H1 (cell line): ENCODE results near the gene PRDM15. TPM values are rescaled to one million over a fixed set of nuclear protein-coding genes. Genes with fewer than 3 reads are reported as not detected.

Experiments used
- CTCF ChIA-PET: fragments of 300-600 bp; sonication (Branson Sonifier 250); formaldehyde crosslinking; loops from one replicate; lab custom pipeline; 2021; ENCODE audit not compliant: partially characterized antibody; lab: Charles Lee
- POLR2A ChIA-PET: fragments of 300-600 bp; sonication (Branson Sonifier 250); formaldehyde crosslinking; loops from one replicate; lab custom pipeline; 2021; ENCODE audit warnings: inconsistent platforms; ENCODE audit not compliant: partially characterized antibody; lab: Charles Lee
- DNase-seq, 2 experiments: peaks; one replicate each; pipeline versions ENCODE4 v3.0.0 to v3.0.0-alpha.2; 2010 to 2022; ENCODE audit warnings: low spot score in 2 of 2, low read depth in 1 of 2, mixed read lengths in 1 of 2
- FAIRE-seq: peaks from 2 replicates; lab custom pipeline; 2011; peaks lifted over from hg19 to GRCh38; lab: Jason Lieb, UNC
- H2AFZ ChIP-seq: 2 replicates; pipeline ENCODE4 v1.8.1; 2012; ENCODE audit warnings: low read length, inconsistent platforms
- H2AK5ac ChIP-seq: 2 replicates; pipeline ENCODE4 v1.6.1; 2013; ENCODE audit warnings: low read depth, low read length
- H2BK120ac ChIP-seq: replicated peaks from 2 replicates; pipeline ENCODE3; 2013; ENCODE audit warnings: low read depth, low read length, inconsistent platforms
- H2BK12ac ChIP-seq: 2 replicates; pipeline ENCODE4 v1.6.1; 2013; ENCODE audit warnings: low read depth, low read length
- H2BK15ac ChIP-seq: 2 replicates; pipeline ENCODE4 v1.6.1; 2013; ENCODE audit warnings: low read length
- H2BK20ac ChIP-seq: 2 replicates; pipeline ENCODE4 v1.6.1; 2013; ENCODE audit warnings: low read length
- H2BK5ac ChIP-seq: 2 replicates; pipeline ENCODE4 v1.6.1; 2013; ENCODE audit warnings: low read depth, low read length
- H3K14ac ChIP-seq: 2 replicates; pipeline ENCODE4 v1.6.1; 2013; ENCODE audit warnings: inconsistent platforms; ENCODE audit not compliant: insufficient read length
- H3K18ac ChIP-seq: 2 replicates; pipeline ENCODE4 v1.6.1; 2013; ENCODE audit warnings: low read length; ENCODE audit errors: extremely low read depth
- H3K23ac ChIP-seq: 2 replicates; pipeline ENCODE4 v1.6.1; 2013; ENCODE audit warnings: inconsistent platforms; ENCODE audit not compliant: insufficient read length
- H3K23me2 ChIP-seq: 2 replicates; pipeline ENCODE4 v1.6.1; 2013; ENCODE audit warnings: low read depth, low read length
- H3K27ac ChIP-seq: 2 replicates; pipeline ENCODE4 v1.6.1; 2011; ENCODE audit warnings: low read depth, low read length, inconsistent platforms
- H3K27me3 ChIP-seq, 4 experiments: replicated peaks in 1 of 4; 1 replicate in 1 of 4; 2 replicates in 3 of 4; pipeline versions ENCODE4 v1.6.1 to v1.8.1; 2011 to 2013; ENCODE audit warnings: low read length in 3 of 4, mild to moderate bottlenecking in 3 of 4, inconsistent platforms in 2 of 4, mixed read lengths in 2 of 4, moderate library complexity in 1 of 4; ENCODE audit not compliant: control insufficient read depth in 3 of 4, insufficient read depth in 3 of 4; ENCODE audit errors: extremely low read depth in 1 of 4
- H3K36me3 ChIP-seq, 4 experiments: 2 replicates each; pipeline versions ENCODE4 v1.6.1 to v1.8.1; 2011 to 2013; ENCODE audit warnings: mild to moderate bottlenecking in 4 of 4, low read length in 3 of 4, moderate library complexity in 2 of 4, control low read depth in 1 of 4, inconsistent platforms in 1 of 4; ENCODE audit not compliant: insufficient read depth in 4 of 4, control insufficient read depth in 2 of 4
- H3K4ac ChIP-seq: replicated peaks from 2 replicates; pipeline ENCODE3; 2013; ENCODE audit warnings: low read length, low read depth, mixed read lengths, inconsistent platforms; ENCODE audit not compliant: insufficient read length
- H3K4me1 ChIP-seq, 4 experiments: replicated peaks in 1 of 4; 1 replicate in 1 of 4; 2 replicates in 3 of 4; pipeline versions ENCODE4 v1.6.1 to v1.8.1; 2011 to 2013; ENCODE audit warnings: low read length in 3 of 4, inconsistent platforms in 2 of 4, mixed read lengths in 1 of 4; ENCODE audit not compliant: insufficient read depth in 4 of 4, control insufficient read depth in 3 of 4
- H3K4me2 ChIP-seq, 2 experiments: 2 replicates each; pipeline versions ENCODE4 v1.6.1 to v1.8.1; 2011 to 2013; ENCODE audit warnings: low read depth in 2 of 2, low read length in 2 of 2, control low read depth in 1 of 2, inconsistent platforms in 1 of 2, mild to moderate bottlenecking in 1 of 2; ENCODE audit not compliant: insufficient read depth in 1 of 2
- H3K4me3 ChIP-seq, 4 experiments: fragments of 200-600, 300-600 bp in 1 of 4; sonication (generic), shearing (Covaris generic), sonication (Bioruptor Twin) in 1 of 4; 2 replicates each; pipeline versions ENCODE4 v1.5.1 to v1.8.1; 2011 to 2016; ENCODE audit warnings: low read length in 4 of 4, low read depth in 3 of 4, control low read depth in 2 of 4, inconsistent platforms in 2 of 4, mild to moderate bottlenecking in 2 of 4, mixed read lengths in 1 of 4, moderate library complexity in 1 of 4; ENCODE audit not compliant: insufficient read depth in 2 of 4; ENCODE audit errors: extremely low read depth in 1 of 4
- H3K56ac ChIP-seq: replicated peaks from 2 replicates; pipeline ENCODE3; 2013; ENCODE audit warnings: low read depth, mild to moderate bottlenecking, mixed read lengths, low read length, inconsistent platforms; ENCODE audit not compliant: insufficient read length
- H3K79me1 ChIP-seq: 2 replicates; pipeline ENCODE4 v1.6.1; 2013; ENCODE audit warnings: low read depth, low read length, control low read depth
- H3K79me2 ChIP-seq, 2 experiments: 2 replicates each; pipeline versions ENCODE4 v1.6.1 to v1.8.1; 2012 to 2013; ENCODE audit warnings: low read length in 2 of 2, mild to moderate bottlenecking in 2 of 2, inconsistent platforms in 1 of 2; ENCODE audit not compliant: insufficient read depth in 2 of 2, control insufficient read depth in 1 of 2
- H3K9ac ChIP-seq, 4 experiments: replicated peaks in 1 of 4; 1 replicate in 1 of 4; 2 replicates in 3 of 4; pipeline versions ENCODE4 v1.6.1 to v1.8.1; 2011 to 2013; ENCODE audit warnings: low read depth in 3 of 4, low read length in 3 of 4, control low read depth in 2 of 4, mild to moderate bottlenecking in 2 of 4, moderate library complexity in 2 of 4, inconsistent platforms in 1 of 4; ENCODE audit errors: extremely low read depth in 1 of 4
- H3K9me3 ChIP-seq, 2 experiments: 2 replicates each; pipeline versions ENCODE4 v1.6.1 to v1.8.1; 2012 to 2013; ENCODE audit warnings: mild to moderate bottlenecking in 2 of 2, moderate library complexity in 2 of 2, control low read depth in 1 of 2, inconsistent platforms in 1 of 2, low read depth in 1 of 2, low read length in 1 of 2, mixed read lengths in 1 of 2; ENCODE audit not compliant: insufficient read depth in 2 of 2
- H4K20me1 ChIP-seq, 2 experiments: replicated peaks in 1 of 2; 2 replicates each; pipeline versions ENCODE3 to v1.8.1; 2011 to 2013; ENCODE audit warnings: inconsistent platforms in 2 of 2, low read length in 2 of 2, mild to moderate bottlenecking in 1 of 2; ENCODE audit not compliant: insufficient read depth in 2 of 2, control insufficient read depth in 1 of 2
- H4K5ac ChIP-seq: 2 replicates; pipeline ENCODE4 v1.6.1; 2013; ENCODE audit warnings: low read length, low read depth, mixed read lengths, inconsistent platforms; ENCODE audit not compliant: insufficient read length
- H4K8ac ChIP-seq: 2 replicates; pipeline ENCODE4 v1.8.0; 2013; ENCODE audit warnings: mild to moderate bottlenecking, moderate library complexity, low read length, inconsistent platforms; ENCODE audit not compliant: insufficient read depth; ENCODE audit errors: extremely low read depth
- H4K91ac ChIP-seq: replicated peaks from 2 replicates; pipeline ENCODE3; 2013; ENCODE audit warnings: low read length, mixed read lengths, inconsistent platforms; ENCODE audit not compliant: insufficient read length
- CBX5 ChIP-seq: fragments of 300-800, 300-1000 bp; sonication (generic); IDR thresholded peaks from 2 replicates; pipeline ENCODE4 v1.7.1; 2016; ENCODE audit warnings: antibody characterized with exemption, low read length, low read depth
- HDAC6 ChIP-seq: IDR thresholded peaks from one replicate; pipeline ENCODE4 v1.7.1; 2012; ENCODE audit warnings: low read depth, mild to moderate bottlenecking, inconsistent platforms, low read length, moderate library complexity
- KDM5A ChIP-seq: fragments of 200-600 bp; IDR thresholded peaks from 2 replicates; pipeline ENCODE4 v1.7.1; 2012; ENCODE audit warnings: mild to moderate bottlenecking, low read length, inconsistent platforms, mixed read lengths
- MAFK ChIP-seq: IDR thresholded peaks from 2 replicates; pipeline ENCODE4 v1.6.1; 2012; ENCODE audit warnings: low read depth, mild to moderate bottlenecking, improper control_type of control experiment, low read length
- PHF8 ChIP-seq: fragments of 200-600 bp; sonication (generic); conservative IDR thresholded peaks from 2 replicates; pipeline ENCODE4 v1.7.1; 2012; ENCODE audit warnings: low read depth, mild to moderate bottlenecking, inconsistent platforms, low read length, moderate library complexity
- POLR2A ChIP-seq, 2 experiments: IDR thresholded peaks; 1 replicate in 1 of 2; 2 replicates in 1 of 2; pipeline ENCODE4 v1.6.1; 2011; ENCODE audit warnings: low read depth in 2 of 2, low read length in 2 of 2, mild to moderate bottlenecking in 2 of 2; ENCODE audit errors: control extremely low read depth in 1 of 2
- SAP30 ChIP-seq: fragments of 300-600 bp; sonication (generic); IDR thresholded peaks from 2 replicates; pipeline ENCODE4 v1.7.1; 2012; ENCODE audit warnings: low read length, moderate library complexity, mild to moderate bottlenecking, inconsistent platforms; ENCODE audit not compliant: insufficient read depth, insufficient replicate concordance
- SRF ChIP-seq: IDR thresholded peaks from 2 replicates; pipeline ENCODE4 v1.6.1; 2011; ENCODE audit warnings: mild to moderate bottlenecking, low read depth, low read length, moderate library complexity
- TAF7 ChIP-seq: optimal IDR thresholded peaks from 2 replicates; pipeline ENCODE3; 2011; ENCODE audit warnings: low read depth, mild to moderate bottlenecking, inconsistent platforms, low read length, moderate library complexity, borderline replicate concordance
- WGBS, 2 experiments: shearing (Covaris generic) in 1 of 2; methylation state at CpG; one replicate each; pipeline versions ENCODE4 v1.1.6 to v1.1.7; 2013 to 2015; ENCODE audit warnings: low lambda C conversion rate in 2 of 2, mixed read lengths in 2 of 2, inconsistent platforms in 1 of 2, low coverage in 1 of 2, missing lambda C conversion rate in 1 of 2; ENCODE audit not compliant: insufficient replicate concordance in 2 of 2, insufficient coverage in 1 of 2, insufficient read length in 1 of 2; ENCODE audit errors: extremely low coverage in 1 of 2, missing lambda C conversion rate in 1 of 2; 5-methylcytosine and 5-hydroxymethylcytosine counted together
- polyA plus RNA-seq, 7 experiments: library from polyadenylated mRNA; depleted of rRNA in 3 of 7; stranded (reverse) in 5 of 7; unstranded in 2 of 7; fragments of >200 nt in 5 of 7; fragments of 200-250 nt in 2 of 7; gene quantifications; 1 replicate in 5 of 7; 2 replicates in 1 of 7; 4 replicates in 1 of 7; pipeline versions ENCODE4 v1.2.1 to v1.2.3, GENCODE V29; 2011 to 2013; ENCODE audit warnings: missing spikeins in 2 of 7, mixed read lengths in 2 of 7
- total RNA-seq: library from RNA; stranded (reverse); fragmentation: NEBNext Ultra II Directional; extraction: Animal tissue kit (Norgen Biotek cat#: 25700); gene quantifications from 2 replicates; pipeline ENCODE4 v1.2.1, GENCODE V29; 2021
- TF ChIP-seq, protein P1 (sequence below): IDR thresholded peaks from 2 replicates; pipeline ENCODE4 v1.6.1; 2011; ENCODE audit warnings: low read length, improper control_type of control experiment

Gene PRDM15
- total and polyA plus RNA-seq, 2 of the 8 experiments (the other 6 are each of a cell fraction or from before 2014, with no cell fraction given) = 9.7 to 10.5 TPM

DNA sequence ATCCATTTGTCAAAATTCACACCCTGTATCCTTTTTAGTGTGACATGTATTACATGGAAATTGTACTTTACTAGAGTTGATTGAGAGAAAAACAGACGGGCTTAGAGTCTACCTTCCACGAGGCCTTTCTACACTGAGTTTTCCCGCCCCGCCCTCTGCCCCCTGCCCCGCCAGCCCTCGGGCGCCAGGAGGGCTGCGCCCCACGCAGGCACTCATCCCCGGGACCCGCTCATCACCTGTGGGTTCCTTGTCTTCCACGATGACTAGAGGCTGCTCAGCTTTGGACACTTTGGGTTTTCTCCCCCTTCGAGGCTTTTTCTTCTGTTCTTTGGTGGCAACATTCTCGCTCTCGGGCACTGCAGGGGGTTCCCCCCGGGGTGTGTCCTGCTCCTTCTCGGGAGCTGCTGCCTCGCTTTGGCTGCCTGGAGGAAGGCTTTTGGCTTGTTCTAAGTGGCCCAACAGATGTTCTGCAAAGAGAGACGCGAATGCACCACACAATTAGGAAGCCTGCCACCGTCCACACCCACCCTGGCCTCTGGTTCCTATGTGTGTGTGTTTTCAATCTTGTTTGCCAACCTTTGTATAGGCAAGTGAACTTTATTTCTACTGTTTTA, 39.6 kb downstream of the PRDM15 start:
- CTCF ChIA-PET = interaction anchor here (0.6 to 2.0 kb wide), 4 partner anchors 8 to 727 kb away, joined by 3 to 6 read pairs (median 4); no protein-coding TSS in a partner anchor
- Histone ChIP-seq H2BK5ac (no peak overlapping the region), H3K9me3 (peaks cover 0 to 2% of the 10 kb centered on the region in 2 experiments; a peak in 1 of 4 replicates), H2BK20ac (no peak overlapping the region), H3K27me3 (no peaks in the 10 kb centered on the region), H3K79me1 (no peaks in the 10 kb centered on the region), H3K36me3 (peaks cover 0 to 6% (median 1%) of the 10 kb centered on the region in 4 experiments; a peak in 2 of 8 replicates), H4K5ac (no peak overlapping the region), H4K91ac (no peak overlapping the region), H4K20me1 (no peaks in the 10 kb centered on the region), H3K9ac (no peak overlapping the region), H3K23me2 (no peaks in the 10 kb centered on the region), H3K4me1 (peaks cover 2 to 13% (median 7%) of the 10 kb centered on the region in 4 experiments; a peak in 6 of 7 replicates), H4K8ac (no peak overlapping the region), H2AK5ac (no peak overlapping the region), H2BK15ac (no peak overlapping the region), H3K4ac (no peak overlapping the region), H3K23ac (no peak overlapping the region), H2BK120ac (no peak overlapping the region), H2AFZ (no peak overlapping the region), H3K18ac (no peak overlapping the region), H3K4me2 (no peak overlapping the region), H3K79me2 (no peaks in the 10 kb centered on the region), H3K27ac (no peak overlapping the region), H3K14ac (no peak overlapping the region), H3K56ac (no peak overlapping the region), H3K4me3 (no peak overlapping the region), H2BK12ac (no peak overlapping the region)
- POLR2A ChIA-PET = no interaction called here
- DNase-seq (no peak), FAIRE-seq (no peak)
- 90% methylated on average over 20 of the region's 21 CpGs; no CpG with 5 or more reads in 1 of the 2 experiments for WGBS, 2 experiments
- no peak for TF ChIP-seq TAF7
- TF ChIP-seq KDM5A = no peak
- no peak for TF ChIP-seq PHF8
- no peak for TF ChIP-seq MAFK
- no peak for TF ChIP-seq POLR2A (IDR thresholded peaks at IDR 0.05; ENCODE audit: control extremely low read depth in 1 of 2, low read depth in 2 of 2, low read length in 2 of 2)
- TF ChIP-seq, protein P1, sequence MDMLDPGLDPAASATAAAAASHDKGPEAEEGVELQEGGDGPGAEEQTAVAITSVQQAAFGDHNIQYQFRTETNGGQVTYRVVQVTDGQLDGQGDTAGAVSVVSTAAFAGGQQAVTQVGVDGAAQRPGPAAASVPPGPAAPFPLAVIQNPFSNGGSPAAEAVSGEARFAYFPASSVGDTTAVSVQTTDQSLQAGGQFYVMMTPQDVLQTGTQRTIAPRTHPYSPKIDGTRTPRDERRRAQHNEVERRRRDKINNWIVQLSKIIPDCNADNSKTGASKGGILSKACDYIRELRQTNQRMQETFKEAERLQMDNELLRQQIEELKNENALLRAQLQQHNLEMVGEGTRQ = no peak
- TF ChIP-seq HDAC6 = no peak
- TF ChIP-seq CBX5 = no peak
- TF ChIP-seq SAP30 = no peak
- TF ChIP-seq SRF = no peak
